Measurements from ENCODE around the gene LTBP1.

- TF ChIP-seq, protein P1, sequence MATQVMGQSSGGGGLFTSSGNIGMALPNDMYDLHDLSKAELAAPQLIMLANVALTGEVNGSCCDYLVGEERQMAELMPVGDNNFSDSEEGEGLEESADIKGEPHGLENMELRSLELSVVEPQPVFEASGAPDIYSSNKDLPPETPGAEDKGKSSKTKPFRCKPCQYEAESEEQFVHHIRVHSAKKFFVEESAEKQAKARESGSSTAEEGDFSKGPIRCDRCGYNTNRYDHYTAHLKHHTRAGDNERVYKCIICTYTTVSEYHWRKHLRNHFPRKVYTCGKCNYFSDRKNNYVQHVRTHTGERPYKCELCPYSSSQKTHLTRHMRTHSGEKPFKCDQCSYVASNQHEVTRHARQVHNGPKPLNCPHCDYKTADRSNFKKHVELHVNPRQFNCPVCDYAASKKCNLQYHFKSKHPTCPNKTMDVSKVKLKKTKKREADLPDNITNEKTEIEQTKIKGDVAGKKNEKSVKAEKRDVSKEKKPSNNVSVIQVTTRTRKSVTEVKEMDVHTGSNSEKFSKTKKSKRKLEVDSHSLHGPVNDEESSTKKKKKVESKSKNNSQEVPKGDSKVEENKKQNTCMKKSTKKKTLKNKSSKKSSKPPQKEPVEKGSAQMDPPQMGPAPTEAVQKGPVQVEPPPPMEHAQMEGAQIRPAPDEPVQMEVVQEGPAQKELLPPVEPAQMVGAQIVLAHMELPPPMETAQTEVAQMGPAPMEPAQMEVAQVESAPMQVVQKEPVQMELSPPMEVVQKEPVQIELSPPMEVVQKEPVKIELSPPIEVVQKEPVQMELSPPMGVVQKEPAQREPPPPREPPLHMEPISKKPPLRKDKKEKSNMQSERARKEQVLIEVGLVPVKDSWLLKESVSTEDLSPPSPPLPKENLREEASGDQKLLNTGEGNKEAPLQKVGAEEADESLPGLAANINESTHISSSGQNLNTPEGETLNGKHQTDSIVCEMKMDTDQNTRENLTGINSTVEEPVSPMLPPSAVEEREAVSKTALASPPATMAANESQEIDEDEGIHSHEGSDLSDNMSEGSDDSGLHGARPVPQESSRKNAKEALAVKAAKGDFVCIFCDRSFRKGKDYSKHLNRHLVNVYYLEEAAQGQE (IDR thresholded peaks at IDR 0.05), result no peak
- TF ChIP-seq SREBF2 (IDR thresholded peaks at IDR 0.05), result no peak
- TF ChIP-seq HEYL (CRISPR knock-in tag; IDR thresholded peaks at IDR 0.05), result no peak
- TF ChIP-seq POLR2A (IDR thresholded peaks at IDR 0.05; ENCODE audit: low read length), result no peak
- TF ChIP-seq CTCF (IDR thresholded peaks at IDR 0.05), result no peak
- no peak for TF ChIP-seq JUN (IDR thresholded peaks at IDR 0.05)
Measured at GRCh38 chr2:33292981-33293595, 346.3 kb downstream of the LTBP1 start.
